Upper lobe of left lung (tissue), 6 donors: ENCODE measurements around the gene SECISBP2L. TPM values are rescaled to one million over a fixed set of nuclear protein-coding genes. Genes with fewer than 3 reads are reported as not detected.
A peak's percentile ranks its signal among the peaks of the same experiment; 100 is the strongest.

Experiments used
- ATAC-seq, 2 donors: fragments of 200-7000 bp; cut with Tn5 transposase; one replicate each; pipeline ENCODE4 v1.9.1; 2022; ENCODE audit warnings: mild to moderate bottlenecking in 2 of 2, moderate library complexity in 2 of 2; ENCODE audit not compliant: low FRiP score in 2 of 2
- DNase-seq, 2 donors: peaks; one replicate each; pipeline ENCODE4 v3.0.0-alpha.2; 2019 to 2020
- H3K27ac ChIP-seq, 4 donors: fragments of 200-600 bp; sonication (generic); one replicate each; pipeline ENCODE4 v1.5.1; 2016 to 2019
- H3K27me3 ChIP-seq, 4 donors: fragments of 200-600 bp; sonication (generic); one replicate each; pipeline ENCODE4 v1.5.1; 2017 to 2019
- H3K36me3 ChIP-seq, 4 donors: fragments of 200-600 bp; sonication (generic); one replicate each; pipeline ENCODE4 v1.5.1; 2016 to 2019
- H3K4me1 ChIP-seq, 4 donors: fragments of 200-600 bp; sonication (generic); one replicate each; pipeline ENCODE4 v1.5.1; 2018 to 2019
- H3K4me3 ChIP-seq, 4 donors: fragments of 200-600 bp; sonication (generic); one replicate each; pipeline ENCODE4 v1.5.1; 2017 to 2019; ENCODE audit warnings: mild to moderate bottlenecking in 2 of 4, moderate library complexity in 1 of 4
- H3K9me3 ChIP-seq, 4 donors: fragments of 200-600 bp; sonication (generic); one replicate each; pipeline ENCODE4 v1.5.1; 2018 to 2019
- EP300 ChIP-seq, 4 donors: sonication (generic); formaldehyde crosslinking; IDR thresholded peaks; one replicate each; pipeline ENCODE4 v1.5.1; 2017; ENCODE audit warnings: antibody characterized with exemption in 4 of 4, control low read depth in 2 of 4
- POLR2A ChIP-seq, 4 donors: fragments of 450-650 bp; IDR thresholded peaks; one replicate each; pipeline ENCODE4 v1.5.1; 2016 to 2017; ENCODE audit warnings: antibody characterized with exemption in 4 of 4, mild to moderate bottlenecking in 2 of 4
- POLR2AphosphoS5 ChIP-seq, 2 donors: sonication (generic); formaldehyde crosslinking; IDR thresholded peaks; one replicate each; pipeline ENCODE4 v1.5.1; 2017; ENCODE audit warnings: antibody characterized with exemption in 2 of 2
- WGBS, 2 donors: methylation state at CpG; one replicate each; pipeline ENCODE4 v1.1.5; 2017 to 2018; 5-methylcytosine and 5-hydroxymethylcytosine counted together
- total RNA-seq, 6 donors: library from RNA; depleted of rRNA in 4 of 6; stranded (reverse); fragments of >200 nt in 4 of 6; gene quantifications; one replicate each; pipeline versions ENCODE4 v1.1.0 to v1.2.1, GENCODE V29; 2016 to 2021
- TF ChIP-seq, protein P1 (sequence below), 6 experiments: fragments of 450-650 bp in 4 of 6; fragments of 200-600 bp in 2 of 6; sonication (generic) in 2 of 6; IDR thresholded peaks; one replicate each; pipeline ENCODE4 v1.5.1; 2016 to 2019; ENCODE audit warnings: antibody characterized with exemption in 6 of 6
- donor health status: DM: no; HTN: no; CAD: no; lungs with moderate emphysema.
- donor health status: DM: no; HTN: yes; CAD: no; lungs with severe emphysema.

The SECISBP2L gene
- total RNA-seq, 6 donors from 2014 or later = 71.4 to 286 (median 155) TPM

DNA sequence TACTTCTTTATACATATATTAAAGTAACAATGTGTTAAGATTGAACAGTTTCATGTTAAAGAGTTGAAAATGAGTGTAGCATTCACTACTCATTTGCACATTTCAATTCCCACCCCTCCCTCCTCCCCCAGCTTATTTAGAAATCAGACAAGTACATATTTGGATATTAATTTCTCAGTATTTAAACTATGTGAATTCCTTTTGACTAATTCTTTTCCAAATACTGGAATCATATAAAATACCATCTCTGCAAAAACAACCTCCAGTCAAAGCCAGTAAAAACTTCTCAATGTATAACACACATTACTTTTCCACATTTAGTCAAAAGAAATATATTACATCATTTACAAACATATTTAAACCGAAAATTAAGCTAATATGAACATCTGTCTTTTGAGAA is 57.1 kb downstream of the SECISBP2L start:
- no peak for ATAC-seq
- Histone ChIP-seq H3K36me3 (peaks cover 8 to 48% (median 21%) of the 10 kb centered on the region in 4 donors), H3K27me3 (no peaks in the 10 kb centered on the region), H3K9me3 (no peaks in the 10 kb centered on the region), H3K4me3 (no peak overlapping the region), H3K27ac (no peak overlapping the region), H3K4me1 (peaks cover 0 to 6% (median 3%) of the 10 kb centered on the region in 4 donors)
- TF ChIP-seq POLR2A (IDR thresholded peaks at IDR 0.05) (no peak), POLR2AphosphoS5 (IDR thresholded peaks at IDR 0.05) (no peak), EP300 (IDR thresholded peaks at IDR 0.05) (no peak)
- TF ChIP-seq, protein P1, sequence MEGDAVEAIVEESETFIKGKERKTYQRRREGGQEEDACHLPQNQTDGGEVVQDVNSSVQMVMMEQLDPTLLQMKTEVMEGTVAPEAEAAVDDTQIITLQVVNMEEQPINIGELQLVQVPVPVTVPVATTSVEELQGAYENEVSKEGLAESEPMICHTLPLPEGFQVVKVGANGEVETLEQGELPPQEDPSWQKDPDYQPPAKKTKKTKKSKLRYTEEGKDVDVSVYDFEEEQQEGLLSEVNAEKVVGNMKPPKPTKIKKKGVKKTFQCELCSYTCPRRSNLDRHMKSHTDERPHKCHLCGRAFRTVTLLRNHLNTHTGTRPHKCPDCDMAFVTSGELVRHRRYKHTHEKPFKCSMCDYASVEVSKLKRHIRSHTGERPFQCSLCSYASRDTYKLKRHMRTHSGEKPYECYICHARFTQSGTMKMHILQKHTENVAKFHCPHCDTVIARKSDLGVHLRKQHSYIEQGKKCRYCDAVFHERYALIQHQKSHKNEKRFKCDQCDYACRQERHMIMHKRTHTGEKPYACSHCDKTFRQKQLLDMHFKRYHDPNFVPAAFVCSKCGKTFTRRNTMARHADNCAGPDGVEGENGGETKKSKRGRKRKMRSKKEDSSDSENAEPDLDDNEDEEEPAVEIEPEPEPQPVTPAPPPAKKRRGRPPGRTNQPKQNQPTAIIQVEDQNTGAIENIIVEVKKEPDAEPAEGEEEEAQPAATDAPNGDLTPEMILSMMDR (IDR thresholded peaks at IDR 0.05) = no peak
- DNase-seq = no peak
- WGBS, 2 donors = 83 to 85% methylated on average over 1 of the region's 1 CpG

DNA sequence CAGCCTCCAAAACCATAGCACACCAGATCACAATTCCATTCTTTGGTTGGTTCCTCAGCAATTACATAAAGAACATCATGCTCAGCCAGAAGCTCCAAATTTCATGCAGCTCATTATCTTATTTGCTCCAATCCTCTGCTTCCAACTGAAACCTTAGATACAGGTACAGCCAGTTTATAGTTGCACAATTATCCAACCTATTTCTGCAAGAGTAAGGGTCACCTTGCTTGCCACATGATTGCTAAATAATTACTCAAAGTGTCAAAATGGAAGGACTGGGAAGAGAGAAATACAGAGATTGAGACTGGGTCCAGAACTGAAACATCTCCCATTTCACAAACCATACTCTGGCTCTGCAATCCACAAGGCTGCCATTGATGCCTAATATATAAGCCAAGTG is 59.1 kb downstream of the SECISBP2L start:
- no peaks in the 10 kb centered on the region for H3K9me3 ChIP-seq
- ATAC-seq (no peak), DNase-seq (no peak)
- H3K27ac ChIP-seq = no peak overlapping the region
- peaks cover 0 to 34% (median 10%) of the 10 kb centered on the region in 4 donors for H3K36me3 ChIP-seq
- no peak for TF ChIP-seq EP300 (IDR thresholded peaks at IDR 0.05)
- TF ChIP-seq POLR2AphosphoS5 (IDR thresholded peaks at IDR 0.05) = no peak
- TF ChIP-seq, protein P1 (IDR thresholded peaks at IDR 0.05) = no peak
- TF ChIP-seq POLR2A (IDR thresholded peaks at IDR 0.05) = no peak
- H3K4me3 ChIP-seq = no peak overlapping the region
- H3K27me3 ChIP-seq = no peaks in the 10 kb centered on the region
- peaks cover 0 to 6% (median 3%) of the 10 kb centered on the region in 4 donors for H3K4me1 ChIP-seq

DNA sequence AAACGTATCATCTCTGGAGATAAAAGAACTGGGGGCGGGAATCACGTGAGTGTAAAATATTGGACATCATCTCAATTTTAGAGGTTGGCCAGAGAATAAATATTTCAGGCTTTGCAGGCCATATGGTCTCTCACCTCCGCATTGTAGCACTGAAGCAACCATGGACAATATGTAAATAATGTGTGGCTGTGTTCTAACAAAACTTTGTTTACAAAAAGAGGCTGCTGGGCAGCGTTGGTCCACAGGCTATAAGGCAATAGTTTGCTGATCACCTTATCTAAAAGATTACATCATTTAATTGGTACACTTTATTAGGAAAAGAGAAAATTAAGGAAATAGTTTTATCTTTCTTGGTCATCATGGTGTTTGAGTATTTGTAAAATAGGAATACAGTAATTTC is 60.0 kb downstream of the SECISBP2L start:
- no peaks in the 10 kb centered on the region for H3K27me3 ChIP-seq
- no peak for DNase-seq
- TF ChIP-seq POLR2A (IDR thresholded peaks at IDR 0.05) (no peak), EP300 (IDR thresholded peaks at IDR 0.05) (no peak), POLR2AphosphoS5 (IDR thresholded peaks at IDR 0.05) (no peak)
- TF ChIP-seq, protein P1 (IDR thresholded peaks at IDR 0.05) = no peak
- H3K4me3 ChIP-seq = no peak overlapping the region
- no peak for ATAC-seq
- no peaks in the 10 kb centered on the region for H3K9me3 ChIP-seq
- WGBS, 2 donors = 75 to 78% methylated on average over 5 of the region's 5 CpGs
- peaks cover 0 to 6% (median 3%) of the 10 kb centered on the region in 4 donors for H3K4me1 ChIP-seq
- peaks cover 0 to 24% (median 5%) of the 10 kb centered on the region in 4 donors for H3K36me3 ChIP-seq
- no peak overlapping the region for H3K27ac ChIP-seq

DNA sequence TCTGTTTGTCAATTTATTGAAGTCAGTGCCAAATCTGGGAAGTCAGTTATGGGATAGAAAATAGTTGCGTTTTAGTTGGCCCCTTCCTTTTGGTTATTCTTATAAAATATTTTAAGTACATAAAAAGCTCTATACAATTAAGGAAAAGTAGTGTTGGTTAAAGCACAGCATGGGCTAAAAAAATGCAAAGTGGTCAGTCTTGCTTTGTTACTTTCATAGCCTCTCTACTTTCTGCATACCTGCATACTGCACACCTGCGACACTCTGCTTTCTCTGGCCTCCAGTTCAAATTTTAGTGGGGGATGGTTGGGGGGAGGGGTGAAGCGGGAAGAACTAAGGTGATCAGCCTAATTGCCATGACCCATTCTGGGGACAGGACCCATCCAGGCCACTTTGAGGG is 60.7 kb downstream of the SECISBP2L start:
- 66 to 74% methylated on average over 3 of the region's 3 CpGs for WGBS, 2 donors
- Histone ChIP-seq H3K27me3 (no peaks in the 10 kb centered on the region), H3K36me3 (peaks cover 0 to 17% (median 3%) of the 10 kb centered on the region in 4 donors), H3K4me1 (peaks cover 0 to 6% (median 3%) of the 10 kb centered on the region in 4 donors), H3K4me3 (no peak overlapping the region), H3K27ac (no peak overlapping the region), H3K9me3 (no peaks in the 10 kb centered on the region)
- TF ChIP-seq, protein P1 (IDR thresholded peaks at IDR 0.05) = no peak
- TF ChIP-seq POLR2AphosphoS5 (IDR thresholded peaks at IDR 0.05) (no peak), EP300 (IDR thresholded peaks at IDR 0.05) (no peak), POLR2A (IDR thresholded peaks at IDR 0.05) (no peak)
- ATAC-seq (peak in 1 of 2 donors; percentile 4), DNase-seq (no peak)

DNA sequence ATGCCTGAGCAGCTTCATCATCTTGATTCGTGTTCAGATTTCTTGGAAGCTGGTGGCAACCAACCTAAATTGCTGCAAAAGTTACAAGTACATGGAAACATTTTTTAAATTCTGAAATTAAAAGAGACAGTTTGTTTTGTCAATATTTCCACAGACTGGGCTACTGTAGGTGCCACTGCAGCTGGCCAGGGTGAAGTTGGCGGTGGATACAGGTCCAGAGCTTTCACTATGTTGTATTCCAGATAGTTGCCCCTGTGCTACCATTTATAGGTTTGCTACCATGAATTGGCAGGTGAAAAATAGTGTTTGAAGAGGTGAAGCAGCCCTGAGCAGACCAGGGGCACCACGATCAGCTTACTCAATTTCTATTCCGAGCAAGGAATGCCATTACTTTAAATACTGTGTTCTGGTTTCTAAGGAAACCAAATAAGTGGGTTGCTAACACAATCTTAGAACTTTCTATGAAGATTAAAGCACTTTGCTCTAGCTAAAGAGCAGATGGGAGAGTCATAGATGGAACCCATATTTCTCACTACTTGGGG is 61.4 kb downstream of the SECISBP2L start:
- no peak for TF ChIP-seq EP300 (IDR thresholded peaks at IDR 0.05)
- TF ChIP-seq, protein P1 (IDR thresholded peaks at IDR 0.05) = no peak
- no peak for TF ChIP-seq POLR2A (IDR thresholded peaks at IDR 0.05)
- no peak for TF ChIP-seq POLR2AphosphoS5 (IDR thresholded peaks at IDR 0.05)
- H3K27me3 ChIP-seq = no peaks in the 10 kb centered on the region
- no peak overlapping the region for H3K27ac ChIP-seq
- peaks cover 0 to 12% (median 0%) of the 10 kb centered on the region in 4 donors for H3K36me3 ChIP-seq
- WGBS, 2 donors = 48 to 58% methylated on average over 4 of the region's 4 CpGs
- no peaks in the 10 kb centered on the region for H3K9me3 ChIP-seq
- no peak overlapping the region for H3K4me3 ChIP-seq
- H3K4me1 ChIP-seq = peaks cover 0 to 6% (median 3%) of the 10 kb centered on the region in 4 donors
- ATAC-seq (peak; percentile 28 to 65), DNase-seq (no peak)
